ENCODE data around the gene LRMDA. TPM values are rescaled to one million over a fixed set of nuclear protein-coding genes. Genes with fewer than 3 reads are reported as not detected.
"Not testable (repeated sequence)": the region's sequence is repeated elsewhere in the genome, so short reads cannot be mapped to it uniquely, and the experiment has no call there.

The LRMDA gene
- total and polyA plus RNA-seq, 2 of the 8 experiments (the other 6 are each of a cell fraction or from before 2014, with no cell fraction given): 0.86 to 2.8 TPM

GRCh38 chr10:75766752-75767151 is 335.3 kb downstream of the LRMDA start:
- H2BK12ac ChIP-seq (ENCODE audit: low read depth, low read length); H2BK20ac ChIP-seq (ENCODE audit: low read length); H2BK5ac ChIP-seq (ENCODE audit: low read depth, low read length); FAIRE-seq; H2BK15ac ChIP-seq (ENCODE audit: low read length); H3K14ac ChIP-seq (ENCODE audit: insufficient read length); H3K9ac ChIP-seq (replicated peaks in 1 of 4; ENCODE audit: extremely low read depth in 1 of 4, low read depth in 3 of 4, low read length in 3 of 4); H3K4me3 ChIP-seq (ENCODE audit: extremely low read depth in 1 of 4, insufficient read depth in 2 of 4, low read depth in 3 of 4, low read length in 4 of 4); H3K36me3 ChIP-seq (ENCODE audit: control insufficient read depth in 2 of 4, insufficient read depth in 4 of 4, low read length in 3 of 4); H3K4ac ChIP-seq (replicated peaks; ENCODE audit: insufficient read length, low read depth, low read length); H3K79me2 ChIP-seq (ENCODE audit: control insufficient read depth in 1 of 2, insufficient read depth in 2 of 2, low read length in 2 of 2); H3K27ac ChIP-seq (ENCODE audit: low read depth, low read length); H3K23me2 ChIP-seq (ENCODE audit: low read depth, low read length); H3K4me1 ChIP-seq (replicated peaks in 1 of 4; ENCODE audit: control insufficient read depth in 3 of 4, insufficient read depth in 4 of 4, low read length in 3 of 4); H4K20me1 ChIP-seq (replicated peaks in 1 of 2; ENCODE audit: control insufficient read depth in 1 of 2, insufficient read depth in 2 of 2, low read length in 2 of 2); H3K9me3 ChIP-seq (ENCODE audit: insufficient read depth in 2 of 2, low read depth in 1 of 2, low read length in 1 of 2); H2AFZ ChIP-seq (ENCODE audit: low read length); H3K56ac ChIP-seq (replicated peaks; ENCODE audit: insufficient read length, low read depth, low read length); DNase-seq (ENCODE audit: low read depth in 1 of 2, low spot score in 2 of 2); H3K79me1 ChIP-seq (ENCODE audit: low read depth, low read length); H4K5ac ChIP-seq (ENCODE audit: insufficient read length, low read depth, low read length); H4K91ac ChIP-seq (replicated peaks; ENCODE audit: insufficient read length, low read length); H2BK120ac ChIP-seq (replicated peaks; ENCODE audit: low read depth, low read length); CTCF ChIA-PET (ENCODE audit: partially characterized antibody); H4K8ac ChIP-seq (ENCODE audit: extremely low read depth, insufficient read depth, low read length); H3K27me3 ChIP-seq (replicated peaks in 1 of 4; ENCODE audit: control insufficient read depth in 3 of 4, extremely low read depth in 1 of 4, insufficient read depth in 3 of 4, low read length in 3 of 4); H3K23ac ChIP-seq (ENCODE audit: insufficient read length); H2AK5ac ChIP-seq (ENCODE audit: low read depth, low read length); H3K4me2 ChIP-seq (ENCODE audit: insufficient read depth in 1 of 2, low read depth in 2 of 2, low read length in 2 of 2); H3K18ac ChIP-seq (ENCODE audit: extremely low read depth, low read length); POLR2A ChIA-PET (ENCODE audit: partially characterized antibody): not testable (repeated sequence)
- WGBS, 2 experiments (ENCODE audit: extremely low coverage in 1 of 2, insufficient coverage in 1 of 2, insufficient read length in 1 of 2, insufficient replicate concordance in 2 of 2, low coverage in 1 of 2, low lambda C conversion rate in 2 of 2, missing lambda C conversion rate in 1 of 2): 84% methylated on average over 3 of the region's 4 CpGs; no CpG with 5 or more reads in 1 of the 2 experiments
